Stimulated activated CD4-positive, alpha-beta T cell treated with anti-CD3 and anti-CD28 coated beads, TNF-alpha, amount 100 ng/mL, for 1 hour (primary cell): ENCODE data around the gene AK9.

Source experiments
- DNase-seq, 3 donors: peaks; one replicate each; pipeline ENCODE4 v3.0.0-alpha.2; 2020; ENCODE audit warnings: low read depth in 3 of 3, low spot score in 1 of 3

AK9 gene

DNA sequence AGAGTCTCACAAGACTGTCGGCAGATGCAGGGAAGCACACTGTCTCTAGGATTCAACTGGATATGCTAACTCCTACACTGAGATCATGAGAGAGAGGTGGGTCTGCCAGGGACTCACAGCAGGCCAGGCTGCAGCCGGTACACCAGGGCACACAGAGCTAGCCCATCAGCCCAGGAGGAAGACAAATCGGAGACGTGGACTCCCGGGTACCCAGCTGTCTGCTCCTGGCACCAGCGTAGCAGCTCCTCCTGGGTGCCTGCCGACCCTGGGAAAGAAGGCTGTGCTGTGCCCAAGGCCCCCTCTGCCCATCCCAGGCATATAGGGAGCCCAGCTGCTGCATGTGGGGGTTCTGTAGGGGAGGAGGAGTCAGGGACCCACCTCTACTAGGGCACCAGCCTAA is 242.4 kb downstream of the AK9 start:
- no peak for DNase-seq

GRCh38 chr6:109447878-109448555 is 243.0 kb downstream of the AK9 start:
- no peak for DNase-seq

DNA sequence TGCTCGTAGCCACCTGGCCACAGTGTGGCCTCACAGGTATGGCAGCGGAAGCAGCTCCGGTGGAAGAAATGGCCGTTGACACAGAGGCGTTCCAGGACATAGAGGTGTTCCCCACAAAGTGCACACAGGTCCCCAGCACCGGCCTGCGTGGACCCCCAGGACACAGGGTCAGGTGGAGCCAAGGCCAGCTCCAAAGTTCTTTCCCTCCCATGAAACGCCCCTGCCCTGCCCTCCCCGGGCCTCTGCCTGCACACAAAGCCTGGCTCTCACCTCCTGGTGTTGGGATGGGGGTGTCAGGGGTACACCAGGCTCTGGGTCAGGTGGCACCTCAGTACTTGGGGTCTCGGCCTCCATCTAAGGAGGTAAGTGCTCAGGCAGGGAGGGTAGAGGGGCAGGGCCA is 243.9 kb downstream of the AK9 start:
- no peak for DNase-seq

GRCh38 chr6:109446541-109446940 is 244.5 kb downstream of the AK9 start:
- no peak for DNase-seq

GRCh38 chr6:109446072-109446471 is 244.9 kb downstream of the AK9 start:
- DNase-seq, result no peak

DNA sequence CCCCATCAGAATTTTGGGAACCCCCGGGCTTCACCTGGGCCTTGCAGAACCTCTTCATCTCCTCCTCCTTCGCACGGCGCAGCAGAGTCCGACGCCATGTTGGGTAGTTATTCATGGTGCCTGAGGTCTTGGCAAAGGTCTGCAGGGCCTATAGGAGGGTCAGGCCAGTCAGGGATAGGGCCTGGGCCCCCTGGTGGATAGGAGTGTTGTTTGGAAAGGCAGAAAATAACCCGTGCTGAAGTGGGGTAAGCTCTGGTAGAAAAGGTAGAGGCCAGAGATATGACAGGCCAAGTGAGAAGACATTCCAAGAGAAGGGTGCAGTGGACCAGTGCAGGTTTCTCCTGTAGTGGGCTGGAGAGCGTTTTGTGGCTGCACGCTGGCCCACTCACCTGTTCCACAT is 245.6 kb downstream of the AK9 start:
- no peak for DNase-seq

- DNase-seq, result no peak
Observed at GRCh38 chr6:109443425-109443950, 247.5 kb downstream of the AK9 start.
